Prostate gland (tissue), 2 donors: ENCODE results near the gene ARHGAP25.

ENCODE experiments used
- CTCF ChIP-seq, 4 experiments: fragments of 200-600 bp in 2 of 4; fragments of 450-650 bp in 2 of 4; sonication (generic) in 2 of 4; IDR thresholded peaks; 1 replicate in 3 of 4; 2 replicates in 1 of 4; pipeline ENCODE4 v1.5.1; 2016 to 2019; ENCODE audit warnings: antibody characterized with exemption in 4 of 4, mild to moderate bottlenecking in 2 of 4, moderate library complexity in 2 of 4
- POLR2A ChIP-seq: fragments of 450-650 bp; IDR thresholded peaks from one replicate; pipeline ENCODE4 v1.6.1; 2016; ENCODE audit warnings: antibody characterized with exemption, mild to moderate bottlenecking

- TF ChIP-seq POLR2A, result no peak
- TF ChIP-seq CTCF (IDR thresholded peaks at IDR 0.05), result no peak
Measured at GRCh38 chr2:68698567-68699377, 35.8 kb upstream of the ARHGAP25 start.
